Muscle layer of duodenum (tissue), 2 donors: ENCODE measurements around the gene PACSIN1.
"Not testable (repeated sequence)": the region's sequence is repeated elsewhere in the genome, so short reads cannot be mapped to it uniquely, and the experiment has no call there.

Experiments used
- H3K27ac ChIP-seq: one replicate; pipeline ENCODE4 v1.7.0; 2013; ENCODE audit warnings: mild to moderate bottlenecking, low read length
- H3K27me3 ChIP-seq: one replicate; pipeline ENCODE4 v1.7.0; 2013; ENCODE audit warnings: low read depth, mild to moderate bottlenecking, control low read depth, low read length
- H3K36me3 ChIP-seq, 2 donors: one replicate each; pipeline ENCODE4 v1.7.0; 2013; ENCODE audit warnings: low read length in 2 of 2, control low read depth in 1 of 2, mild to moderate bottlenecking in 1 of 2; ENCODE audit not compliant: insufficient read depth in 2 of 2, control insufficient read depth in 1 of 2
- H3K4me1 ChIP-seq, 2 donors: one replicate each; pipeline ENCODE4 v1.7.0; 2013; ENCODE audit warnings: low read length in 2 of 2, mild to moderate bottlenecking in 2 of 2, control low read depth in 1 of 2, moderate library complexity in 1 of 2; ENCODE audit not compliant: insufficient read depth in 2 of 2, control insufficient read depth in 1 of 2
- H3K4me3 ChIP-seq, 2 donors: one replicate each; pipeline ENCODE4 v1.7.0; 2013; ENCODE audit warnings: low read length in 2 of 2, low read depth in 1 of 2, mild to moderate bottlenecking in 1 of 2
- H3K9me3 ChIP-seq, 2 donors: one replicate each; pipeline ENCODE4 v1.7.0; 2013; ENCODE audit warnings: low read length in 2 of 2, control low read depth in 1 of 2, mild to moderate bottlenecking in 1 of 2; ENCODE audit not compliant: control insufficient read depth in 1 of 2
- donor health status: healthy.

PACSIN1 gene

DNA sequence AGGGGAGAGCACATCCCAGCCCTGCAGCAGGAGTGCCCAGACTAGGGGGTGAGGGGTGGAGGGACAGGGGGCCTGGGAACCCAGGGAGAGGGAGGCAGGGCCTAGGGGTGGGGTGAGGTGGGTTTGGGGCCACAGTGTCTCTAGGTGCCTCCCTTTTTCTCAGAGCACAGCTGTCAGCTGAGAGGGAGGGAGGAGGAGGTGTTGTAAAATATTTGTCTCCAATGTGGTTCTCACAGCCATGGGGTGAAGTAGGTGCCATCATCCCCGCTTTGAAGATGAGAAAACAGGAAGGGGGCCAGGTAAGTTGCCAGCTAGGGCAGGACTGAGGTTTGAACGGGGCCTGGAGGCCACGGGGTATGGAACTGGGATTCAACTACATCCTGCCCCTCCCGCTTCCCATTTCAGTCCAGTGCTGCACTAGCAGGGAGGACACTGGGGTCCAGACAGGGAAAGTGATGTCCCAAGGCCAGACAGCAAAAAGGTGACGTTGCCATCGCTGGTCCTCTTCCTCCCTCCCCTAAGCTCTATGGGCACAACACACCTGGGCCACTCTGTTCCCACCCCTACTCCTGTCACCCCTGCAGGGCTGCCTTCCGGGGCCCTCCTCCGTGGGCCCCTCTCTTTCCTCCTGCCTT lies 20.3 kb downstream of the PACSIN1 start:
- Histone ChIP-seq H3K36me3 (no peaks in the 10 kb centered on the region), H3K9me3 (no peaks in the 10 kb centered on the region), H3K27me3 (no peaks in the 10 kb centered on the region), H3K27ac (no peak overlapping the region), H3K4me3 (no peak overlapping the region), H3K4me1 (peaks cover 0 to 2% of the 10 kb centered on the region in 2 donors)

DNA sequence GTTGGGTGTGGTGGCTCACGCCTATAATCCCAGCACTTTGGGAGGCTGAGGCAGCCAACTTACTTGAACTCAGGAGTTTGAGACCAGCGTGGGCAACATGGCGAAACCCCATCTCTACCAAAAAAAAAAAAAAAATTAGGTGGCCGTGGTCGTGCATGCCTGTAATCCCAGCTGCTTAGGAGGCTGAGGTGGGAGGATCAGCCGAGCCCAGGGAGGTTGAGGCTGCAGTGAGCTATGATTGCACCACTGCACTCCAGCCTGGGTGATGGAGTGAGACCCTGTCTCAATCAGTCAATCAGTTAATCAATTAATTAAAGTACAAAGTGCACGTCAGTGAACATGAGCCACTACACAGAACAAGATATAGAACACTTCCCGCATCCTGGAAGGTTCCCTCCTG lies 21.0 kb downstream of the PACSIN1 start:
- H3K36me3 ChIP-seq, H3K4me1 ChIP-seq, H3K27ac ChIP-seq: not testable (repeated sequence)

DNA sequence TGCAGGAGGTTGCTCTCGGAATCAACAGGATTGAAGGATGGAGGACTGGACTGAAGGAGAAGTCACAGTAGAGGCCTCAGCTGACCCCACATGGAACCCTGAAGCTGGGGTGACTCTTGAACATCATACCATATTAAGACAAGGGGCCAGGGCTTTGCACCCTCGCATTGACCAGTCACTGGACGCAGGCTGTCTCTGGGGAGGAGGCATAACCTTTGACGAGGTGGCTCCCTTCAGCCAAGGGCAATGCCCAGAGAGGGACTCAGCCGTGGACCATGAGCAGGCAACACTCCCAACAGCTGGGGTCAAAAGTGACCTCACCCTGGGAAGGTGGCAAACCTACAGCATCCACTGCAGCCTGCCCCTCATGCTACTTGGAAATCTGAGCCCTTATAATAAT lies 21.7 kb downstream of the PACSIN1 start:
- Histone ChIP-seq H3K9me3 (no peaks in the 10 kb centered on the region), H3K4me1 (peaks cover 0 to 3% of the 10 kb centered on the region in 2 donors), H3K27ac (no peak overlapping the region), H3K27me3 (no peaks in the 10 kb centered on the region), H3K4me3 (no peak overlapping the region), H3K36me3 (no peaks in the 10 kb centered on the region)

More for the DNA sequence above, 21.0 kb downstream of the PACSIN1 start:
- not testable (repeated sequence) for H3K4me3 ChIP-seq, H3K9me3 ChIP-seq, H3K27me3 ChIP-seq

DNA sequence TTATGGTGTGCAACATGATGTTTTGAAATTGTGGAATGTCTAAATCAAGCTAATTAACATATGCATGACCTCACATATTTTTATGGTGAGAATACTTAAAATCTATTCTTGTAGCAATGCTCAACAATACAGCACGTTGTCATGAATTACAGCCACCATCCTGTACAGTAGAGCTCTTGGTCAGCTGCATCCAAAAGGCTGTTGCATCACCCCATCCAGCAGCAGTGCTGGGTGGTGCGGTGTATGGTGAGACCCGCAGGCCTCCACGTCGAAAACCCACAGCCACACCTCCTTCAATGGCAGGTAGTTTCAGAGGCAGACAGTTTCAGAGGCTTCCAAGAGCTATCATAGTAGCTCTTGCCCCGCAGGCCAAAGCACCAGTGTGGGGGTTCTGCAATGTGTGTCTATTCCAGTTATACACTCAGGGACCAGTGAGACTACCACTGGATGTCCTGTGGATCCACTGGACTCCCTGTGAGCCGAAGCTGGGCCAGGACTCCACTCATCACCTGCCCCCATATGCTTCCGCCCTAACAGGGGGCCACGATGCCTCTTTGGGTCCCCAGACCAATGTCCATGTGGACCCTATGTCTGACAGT lies 23.4 kb downstream of the PACSIN1 start:
- H3K27ac ChIP-seq: no peak overlapping the region
- no peaks in the 10 kb centered on the region for H3K36me3 ChIP-seq
- no peaks in the 10 kb centered on the region for H3K27me3 ChIP-seq
- H3K9me3 ChIP-seq: no peaks in the 10 kb centered on the region
- H3K4me1 ChIP-seq: peaks cover 0 to 3% of the 10 kb centered on the region in 2 donors
- H3K4me3 ChIP-seq: no peak overlapping the region

DNA sequence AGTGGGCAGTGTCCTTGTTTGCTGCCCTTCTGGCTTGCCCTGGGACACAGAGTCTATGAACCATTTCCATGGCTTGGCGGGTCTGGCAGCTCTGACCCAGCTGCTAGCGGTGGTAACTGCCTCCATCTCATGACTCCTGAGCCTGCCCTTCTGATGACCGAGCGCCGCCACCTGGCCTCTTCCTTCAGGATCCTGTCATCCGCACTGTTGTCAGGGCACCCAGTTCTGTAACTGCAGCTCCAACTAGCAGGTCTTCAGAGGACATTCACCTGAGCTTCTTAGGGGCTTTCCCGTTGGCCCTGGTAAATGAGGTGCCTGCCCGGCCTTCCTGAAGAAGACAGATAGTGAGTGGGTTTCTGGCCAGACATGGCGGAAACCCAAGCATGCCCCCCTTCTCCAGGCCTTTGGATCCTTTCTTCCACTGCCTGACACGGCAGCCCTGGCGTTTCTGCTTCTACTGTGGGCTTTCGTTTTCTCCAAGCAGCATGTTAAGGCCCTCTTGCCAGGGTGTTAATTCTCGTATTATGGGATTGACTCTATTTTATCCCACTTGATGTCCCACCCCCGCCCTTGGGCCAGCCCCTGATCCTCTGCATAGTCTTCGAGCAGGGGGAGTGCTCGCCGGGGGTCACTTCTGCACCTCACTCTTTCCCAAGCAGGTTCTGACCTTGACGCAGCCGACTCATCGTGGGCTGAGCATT lies 24.7 kb downstream of the PACSIN1 start:
- Histone ChIP-seq H3K4me1 (peaks cover 0 to 3% of the 10 kb centered on the region in 2 donors), H3K27me3 (no peaks in the 10 kb centered on the region), H3K4me3 (no peak overlapping the region), H3K27ac (no peak overlapping the region), H3K36me3 (no peaks in the 10 kb centered on the region), H3K9me3 (no peaks in the 10 kb centered on the region)

DNA sequence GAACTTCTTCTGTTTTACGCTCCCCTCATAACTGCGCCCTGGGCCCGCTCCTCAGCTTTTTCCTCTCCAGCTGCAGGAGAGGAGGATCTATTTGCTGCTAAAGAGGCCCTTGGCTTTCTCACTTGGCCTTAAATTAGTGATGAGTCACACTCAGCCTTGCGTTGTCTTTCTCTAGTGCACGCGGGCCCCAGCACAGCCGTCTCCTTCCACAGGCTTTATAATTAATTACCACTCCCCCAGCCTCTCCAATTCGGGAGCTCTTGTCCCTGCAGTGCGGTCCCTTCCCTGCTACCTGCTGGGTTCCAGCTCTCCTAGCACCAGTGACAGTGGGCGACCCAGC lies 25.2 kb downstream of the PACSIN1 start:
- Histone ChIP-seq H3K9me3 (no peaks in the 10 kb centered on the region), H3K4me1 (peaks cover 0 to 3% of the 10 kb centered on the region in 2 donors), H3K27ac (no peak overlapping the region), H3K36me3 (no peaks in the 10 kb centered on the region), H3K27me3 (no peaks in the 10 kb centered on the region), H3K4me3 (no peak overlapping the region)

DNA sequence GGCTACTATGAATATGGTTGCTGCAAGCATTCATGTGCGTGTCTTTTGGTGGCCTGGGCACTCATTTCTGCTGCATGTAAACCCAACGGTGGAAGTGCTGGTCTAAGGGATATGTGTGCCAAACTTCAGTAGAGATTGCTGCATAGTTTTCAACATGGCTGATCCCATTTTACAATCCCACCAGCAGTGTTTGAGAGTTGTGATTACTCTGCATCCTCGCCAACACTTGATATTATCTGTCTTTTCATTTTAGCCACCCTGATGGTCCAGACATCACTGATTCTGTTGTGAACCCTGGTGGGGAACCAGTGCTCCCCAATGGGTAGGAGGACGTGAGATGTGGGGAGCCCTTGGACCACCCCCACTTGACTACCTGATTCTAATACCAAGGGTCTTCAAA lies 27.5 kb downstream of the PACSIN1 start:
- Histone ChIP-seq H3K9me3 (no peaks in the 10 kb centered on the region), H3K27me3 (no peaks in the 10 kb centered on the region), H3K27ac (no peak overlapping the region), H3K4me1 (peaks cover 0 to 3% of the 10 kb centered on the region in 2 donors), H3K4me3 (no peak overlapping the region), H3K36me3 (no peaks in the 10 kb centered on the region)

DNA sequence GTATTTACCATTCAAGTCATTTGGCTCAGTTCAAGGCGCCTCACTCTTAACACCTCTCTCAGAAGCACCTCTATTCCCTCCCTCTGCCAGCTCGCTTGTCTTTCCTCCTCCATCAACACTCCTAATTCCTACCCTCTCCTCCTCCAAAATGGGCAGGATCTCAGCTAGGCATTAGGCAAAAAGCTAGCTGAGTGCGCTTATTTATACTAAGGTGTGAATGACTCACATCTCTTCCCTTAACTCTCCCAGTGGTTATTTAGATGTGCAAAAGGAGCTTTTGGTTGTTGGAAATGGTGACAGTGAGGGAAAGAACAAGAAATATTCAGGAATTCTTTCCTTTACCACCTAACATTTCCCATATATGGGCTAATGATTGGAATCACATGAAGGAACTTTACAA lies 29.1 kb downstream of the PACSIN1 start:
- H3K4me3 ChIP-seq: no peak overlapping the region
- H3K27me3 ChIP-seq: no peaks in the 10 kb centered on the region
- H3K9me3 ChIP-seq: no peaks in the 10 kb centered on the region
- no peak overlapping the region for H3K27ac ChIP-seq
- no peaks in the 10 kb centered on the region for H3K36me3 ChIP-seq
- peaks cover 0 to 3% of the 10 kb centered on the region in 2 donors for H3K4me1 ChIP-seq

DNA sequence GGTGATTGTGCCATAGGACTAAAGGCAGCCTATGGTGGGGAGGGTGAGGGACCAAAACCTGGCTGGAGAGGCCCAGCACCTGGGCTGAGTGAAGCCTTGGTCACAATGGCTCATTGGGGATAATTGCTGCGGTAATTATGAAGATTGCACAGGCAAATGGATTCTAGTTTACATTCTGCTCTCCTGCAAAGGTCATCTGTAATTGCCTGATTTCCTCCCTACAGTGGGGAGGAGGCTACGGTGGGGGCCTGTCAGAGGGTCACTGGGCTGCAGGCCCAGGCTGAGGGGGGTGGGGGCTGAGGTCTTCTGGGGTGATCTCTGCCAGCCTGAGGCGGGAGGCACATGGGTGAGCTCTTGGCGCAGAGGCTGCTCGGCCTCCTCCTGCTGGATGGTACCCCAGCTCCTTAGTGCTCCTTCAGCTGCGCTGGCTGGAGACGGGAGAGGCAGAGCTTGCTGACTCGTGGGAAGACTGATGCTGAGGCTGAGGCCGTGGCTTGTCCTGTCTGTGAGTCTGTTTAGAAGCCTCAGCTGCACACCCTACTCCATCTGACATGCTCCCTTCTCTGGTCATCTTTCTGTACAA lies 30.3 kb downstream of the PACSIN1 start:
- Histone ChIP-seq H3K9me3 (peaks cover 0 to 10% of the 10 kb centered on the region in 2 donors), H3K4me1 (peaks cover 0 to 2% of the 10 kb centered on the region in 2 donors), H3K27me3 (no peaks in the 10 kb centered on the region), H3K36me3 (no peaks in the 10 kb centered on the region), H3K4me3 (no peak overlapping the region), H3K27ac (no peak overlapping the region)

DNA sequence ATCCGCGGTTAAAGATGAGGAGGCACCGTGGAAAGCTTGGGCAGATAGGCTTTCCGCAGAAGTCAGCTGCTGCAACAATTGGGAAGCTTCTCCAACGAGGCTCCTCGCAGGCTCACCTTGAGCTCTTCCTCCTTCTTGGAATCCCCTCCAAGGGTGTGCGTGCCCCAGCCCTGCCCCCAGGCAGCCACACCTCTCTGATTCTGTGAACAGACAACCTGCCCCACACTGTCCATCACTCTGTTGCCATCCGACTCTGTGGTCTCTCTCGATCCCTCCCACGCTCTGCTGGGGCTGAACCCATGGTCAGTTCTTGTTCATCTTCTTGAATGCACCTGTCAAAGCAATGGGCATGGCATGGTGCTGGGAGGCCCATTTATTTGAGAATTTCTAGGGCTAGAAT lies 31.5 kb downstream of the PACSIN1 start:
- H3K4me3 ChIP-seq: no peak overlapping the region
- H3K36me3 ChIP-seq: no peaks in the 10 kb centered on the region
- no peak overlapping the region for H3K27ac ChIP-seq
- H3K27me3 ChIP-seq: no peaks in the 10 kb centered on the region
- H3K4me1 ChIP-seq: no peaks in the 10 kb centered on the region
- H3K9me3 ChIP-seq: peaks cover 0 to 16% of the 10 kb centered on the region in 2 donors

DNA sequence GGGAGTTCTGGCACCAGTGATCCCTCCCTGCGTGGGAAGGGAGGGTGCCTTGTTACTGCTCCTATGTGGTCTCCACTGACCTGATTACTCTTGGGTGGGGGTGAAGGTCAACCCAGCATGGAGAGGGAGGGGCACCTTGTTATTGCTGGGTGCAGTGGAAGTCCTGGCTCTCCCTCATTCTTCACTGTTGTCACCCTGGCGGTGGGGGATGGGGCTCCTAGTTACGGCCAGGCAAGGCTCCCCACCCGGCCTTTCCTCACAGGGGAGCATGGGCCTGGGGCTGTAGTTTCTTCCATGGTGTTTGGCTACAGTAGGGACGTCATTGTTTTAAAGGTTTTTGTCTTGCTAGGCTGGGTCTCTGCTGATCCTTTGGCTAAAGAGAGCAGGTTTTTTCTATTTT lies 40.8 kb downstream of the PACSIN1 start:
- Histone ChIP-seq H3K27me3 (no peaks in the 10 kb centered on the region), H3K4me1 (no peaks in the 10 kb centered on the region), H3K27ac (no peak overlapping the region), H3K36me3 (no peaks in the 10 kb centered on the region), H3K9me3 (peaks cover 0 to 15% of the 10 kb centered on the region in 2 donors), H3K4me3 (no peak overlapping the region)
